Uterus (tissue), 2 donors: ENCODE measurements around the gene TDP1.
"Not testable (repeated sequence)": the region's sequence is repeated elsewhere in the genome, so short reads cannot be mapped to it uniquely, and the experiment has no call there.

Experiments used
- POLR2A ChIP-seq, 2 donors: fragments of 450-650 bp; IDR thresholded peaks; one replicate each; pipeline ENCODE4 v1.6.1; 2016; ENCODE audit warnings: antibody characterized with exemption in 2 of 2, mild to moderate bottlenecking in 1 of 2, moderate library complexity in 1 of 2
- TF ChIP-seq, protein P1 (sequence below), 4 experiments: fragments of 200-600 bp in 2 of 4; fragments of 450-650 bp in 2 of 4; sonication (generic) in 2 of 4; IDR thresholded peaks; one replicate each; pipeline ENCODE4 v1.5.1; 2016 to 2019; ENCODE audit warnings: antibody characterized with exemption in 4 of 4, mild to moderate bottlenecking in 2 of 4, moderate library complexity in 1 of 4

DNA sequence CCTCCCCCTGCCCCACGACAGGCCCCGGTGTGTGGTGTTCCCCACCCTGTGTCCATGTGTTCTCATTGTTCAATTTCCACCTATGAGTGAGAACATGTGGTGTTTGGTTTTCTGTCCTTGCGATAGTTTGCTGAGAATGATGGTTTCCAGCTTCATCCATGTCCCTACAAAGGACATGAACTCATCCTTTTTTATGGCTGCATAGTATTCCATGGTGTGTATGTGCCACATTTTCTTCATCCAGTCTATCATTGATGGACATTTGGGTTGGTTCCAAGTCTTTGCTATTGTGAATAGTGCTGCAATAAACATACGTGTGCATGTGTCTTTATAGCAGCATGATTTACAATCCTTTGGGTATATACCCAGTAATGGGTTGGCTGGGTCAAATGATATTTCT lies 70.9 kb downstream of the TDP1 start:
- not testable (repeated sequence) for TF ChIP-seq POLR2A (IDR thresholded peaks at IDR 0.05)
- TF ChIP-seq, protein P1, sequence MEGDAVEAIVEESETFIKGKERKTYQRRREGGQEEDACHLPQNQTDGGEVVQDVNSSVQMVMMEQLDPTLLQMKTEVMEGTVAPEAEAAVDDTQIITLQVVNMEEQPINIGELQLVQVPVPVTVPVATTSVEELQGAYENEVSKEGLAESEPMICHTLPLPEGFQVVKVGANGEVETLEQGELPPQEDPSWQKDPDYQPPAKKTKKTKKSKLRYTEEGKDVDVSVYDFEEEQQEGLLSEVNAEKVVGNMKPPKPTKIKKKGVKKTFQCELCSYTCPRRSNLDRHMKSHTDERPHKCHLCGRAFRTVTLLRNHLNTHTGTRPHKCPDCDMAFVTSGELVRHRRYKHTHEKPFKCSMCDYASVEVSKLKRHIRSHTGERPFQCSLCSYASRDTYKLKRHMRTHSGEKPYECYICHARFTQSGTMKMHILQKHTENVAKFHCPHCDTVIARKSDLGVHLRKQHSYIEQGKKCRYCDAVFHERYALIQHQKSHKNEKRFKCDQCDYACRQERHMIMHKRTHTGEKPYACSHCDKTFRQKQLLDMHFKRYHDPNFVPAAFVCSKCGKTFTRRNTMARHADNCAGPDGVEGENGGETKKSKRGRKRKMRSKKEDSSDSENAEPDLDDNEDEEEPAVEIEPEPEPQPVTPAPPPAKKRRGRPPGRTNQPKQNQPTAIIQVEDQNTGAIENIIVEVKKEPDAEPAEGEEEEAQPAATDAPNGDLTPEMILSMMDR (IDR thresholded peaks at IDR 0.05): not testable (repeated sequence)
